Measurements from ENCODE around the gene SPATA31D3.

DNA sequence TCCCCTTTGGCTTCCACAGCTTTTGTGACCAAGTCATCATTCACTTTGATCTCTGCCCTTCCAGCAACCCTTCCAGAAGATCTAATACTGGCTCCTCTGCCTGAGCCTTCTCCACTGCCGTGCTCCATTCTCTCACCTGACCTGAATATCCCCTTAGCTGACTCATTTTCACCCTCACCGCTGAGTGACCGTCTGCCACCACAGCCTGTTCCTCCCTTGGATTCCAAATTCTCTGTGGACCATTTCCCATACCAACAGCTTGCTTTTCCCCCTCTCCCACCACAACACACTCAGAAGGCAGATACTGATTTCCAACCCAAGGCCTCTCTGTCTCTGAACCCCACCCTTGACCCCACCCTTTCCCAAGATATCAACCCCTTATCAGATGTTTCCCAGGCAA lies 24.7 kb downstream of the SPATA31D3 start:
- no peak for TF ChIP-seq CTCF (IDR thresholded peaks at IDR 0.05)
- no peak for TF ChIP-seq POLR2A (IDR thresholded peaks at IDR 0.05)

Measured in body of pancreas (tissue), 4 donors.